GM18868 (cell line): ENCODE results near the gene FAM89B.

Experiments used
- ATAC-seq: cut with Tn5 transposase; IDR thresholded peaks from one replicate; pipeline ENCODE4 v1.9.1; 2021; ENCODE audit warnings: mild to moderate bottlenecking, moderate library complexity; ENCODE audit not compliant: unreplicated experiment

The FAM89B gene

GRCh38 chr11:65538915-65539743 lies 33.2 kb upstream of the FAM89B start:
- ATAC-seq = no peak

GRCh38 chr11:65539744-65540289 lies 32.5 kb upstream of the FAM89B start:
- ATAC-seq = peak; percentile 59

GRCh38 chr11:65540290-65541092 lies 31.8 kb upstream of the FAM89B start:
- peak; percentile 73 for ATAC-seq

GRCh38 chr11:65541093-65541982 lies 31.0 kb upstream of the FAM89B start:
- no peak for ATAC-seq

- no peak for ATAC-seq
Observed at GRCh38 chr11:65542738-65543390, 29.5 kb upstream of the FAM89B start.

- no peak for ATAC-seq
Observed at GRCh38 chr11:65545853-65546216, 26.5 kb upstream of the FAM89B start.

- ATAC-seq = peak; percentile 75
Observed at GRCh38 chr11:65546217-65546958, 25.9 kb upstream of the FAM89B start.

GRCh38 chr11:65547446-65548125 lies 24.8 kb upstream of the FAM89B start:
- ATAC-seq = no peak

- no peak for ATAC-seq
Observed at GRCh38 chr11:65548395-65548794, 23.9 kb upstream of the FAM89B start.

GRCh38 chr11:65549096-65549495 lies 23.2 kb upstream of the FAM89B start:
- ATAC-seq = no peak

GRCh38 chr11:65551572-65552387 lies 20.6 kb upstream of the FAM89B start:
- no peak for ATAC-seq

- ATAC-seq = no peak
Observed at GRCh38 chr11:65552388-65552951, 19.9 kb upstream of the FAM89B start.

- ATAC-seq = no peak
Observed at GRCh38 chr11:65553301-65554001, 18.9 kb upstream of the FAM89B start.

GRCh38 chr11:65554057-65554818 lies 18.1 kb upstream of the FAM89B start:
- no peak for ATAC-seq

GRCh38 chr11:65554842-65555430 lies 17.4 kb upstream of the FAM89B start:
- ATAC-seq = no peak

GRCh38 chr11:65555693-65556231 lies 16.6 kb upstream of the FAM89B start:
- no peak for ATAC-seq
